IMR-90 (cell line): ENCODE measurements around the gene NFATC1. TPM values are rescaled to one million over a fixed set of nuclear protein-coding genes. Genes with fewer than 3 reads are reported as not detected.

Experiments used
- ATAC-seq: fragments of 200-7000 bp; cut with Tn5 transposase; 2 replicates; pipeline ENCODE4 v1.9.1; 2020; ENCODE audit warnings: low read depth, mild to moderate bottlenecking, moderate library complexity
- BruUV-seq: library from RNA; stranded (reverse); fragments of 400-500 nt; replicated peaks from 2 replicates; lab custom pipeline; 2021; lab: Mats Ljungman, UMichigan
- CTCF ChIA-PET: fragments of 300-600 bp; formaldehyde crosslinking; extraction: SDS; loops from one replicate; lab custom pipeline; 2021; ENCODE audit warnings: antibody characterized with exemption; lab: Yijun Ruan, JAX
- POLR2A ChIA-PET: fragments of 300-600 bp; sonication (Branson Sonifier 250); formaldehyde crosslinking; loops from one replicate; lab custom pipeline; 2022; ENCODE audit warnings: antibody characterized with exemption; ENCODE audit not compliant: unreplicated experiment; lab: Charles Lee
- DNase-seq: peaks from one replicate; pipeline ENCODE4 v3.0.0; 2013
- H2AFZ ChIP-seq: replicated peaks from 2 replicates; pipeline ENCODE3; 2013; ENCODE audit warnings: low read length, mild to moderate bottlenecking; ENCODE audit not compliant: poor library complexity
- H2AK5ac ChIP-seq: 2 replicates; pipeline ENCODE4 v1.6.1; 2013; ENCODE audit warnings: low read depth, low read length, inconsistent platforms
- H2AK9ac ChIP-seq: replicated peaks from 2 replicates; pipeline ENCODE3; 2013; ENCODE audit warnings: mild to moderate bottlenecking, low read depth, low read length, moderate library complexity; ENCODE audit not compliant: poor library complexity
- H2BK120ac ChIP-seq: 2 replicates; pipeline ENCODE4 v1.6.1; 2013; ENCODE audit warnings: low read depth, low read length, inconsistent platforms
- H2BK15ac ChIP-seq: 3 replicates; pipeline ENCODE4 v1.6.1; 2013; ENCODE audit warnings: low read depth, low read length, inconsistent platforms
- H2BK20ac ChIP-seq: 2 replicates; pipeline ENCODE4 v1.6.1; 2013; ENCODE audit warnings: low read depth, mild to moderate bottlenecking, inconsistent platforms, low read length, moderate library complexity
- H2BK5ac ChIP-seq: 2 replicates; pipeline ENCODE4 v1.6.1; 2013; ENCODE audit warnings: mild to moderate bottlenecking, low read depth, low read length, inconsistent platforms; ENCODE audit not compliant: poor library complexity, severe bottlenecking
- H3K14ac ChIP-seq: replicated peaks from 2 replicates; pipeline ENCODE4 v1.6.1; 2013; ENCODE audit warnings: low read depth, low read length, inconsistent platforms
- H3K18ac ChIP-seq: 2 replicates; pipeline ENCODE4 v1.6.1; 2013; ENCODE audit warnings: low read depth, low read length, control low read depth
- H3K23ac ChIP-seq: 2 replicates; pipeline ENCODE4 v1.6.1; 2013; ENCODE audit warnings: low read depth, low read length, inconsistent platforms
- H3K27ac ChIP-seq: 2 replicates; pipeline ENCODE4 v1.5.1; 2013; ENCODE audit warnings: mild to moderate bottlenecking, control low read depth, low read length; ENCODE audit not compliant: insufficient read depth
- H3K27me3 ChIP-seq: 2 replicates; pipeline ENCODE4 v1.6.1; 2013; ENCODE audit warnings: low read length; ENCODE audit not compliant: control insufficient read depth, insufficient read depth
- H3K36me3 ChIP-seq: 2 replicates; pipeline ENCODE4 v1.6.1; 2013; ENCODE audit warnings: low read length, mixed read lengths; ENCODE audit not compliant: control insufficient read depth, insufficient read depth
- H3K4ac ChIP-seq: 2 replicates; pipeline ENCODE4 v1.6.1; 2013; ENCODE audit warnings: low read depth, low read length, inconsistent platforms
- H3K4me1 ChIP-seq: 2 replicates; pipeline ENCODE4 v1.6.1; 2013; ENCODE audit warnings: low read length, mixed read lengths; ENCODE audit not compliant: control insufficient read depth, insufficient read depth
- H3K4me2 ChIP-seq: 2 replicates; pipeline ENCODE4 v1.6.1; 2013; ENCODE audit warnings: low read depth, mild to moderate bottlenecking, control low read depth, low read length, moderate library complexity
- H3K4me3 ChIP-seq: 2 replicates; pipeline ENCODE4 v1.5.1; 2013; ENCODE audit warnings: low read depth, mild to moderate bottlenecking, control low read depth, low read length, moderate library complexity; ENCODE audit not compliant: insufficient read depth
- H3K56ac ChIP-seq: 2 replicates; pipeline ENCODE4 v1.6.1; 2013; ENCODE audit warnings: low read length, inconsistent platforms; ENCODE audit not compliant: insufficient read depth; ENCODE audit errors: extremely low read depth
- H3K79me1 ChIP-seq, 2 experiments: 2 replicates each; pipeline ENCODE4 v1.6.1; 2013; ENCODE audit warnings: low read length in 2 of 2, inconsistent platforms in 1 of 2, low read depth in 1 of 2
- H3K9ac ChIP-seq: 2 replicates; pipeline ENCODE4 v1.6.1; 2013; ENCODE audit warnings: low read depth, low read length, control low read depth
- H3K9me1 ChIP-seq: 2 replicates; pipeline ENCODE4 v1.6.1; 2013; ENCODE audit warnings: low read length, inconsistent platforms; ENCODE audit not compliant: insufficient read depth
- H3K9me3 ChIP-seq: 2 replicates; pipeline ENCODE4 v1.6.1; 2013; ENCODE audit warnings: low read length; ENCODE audit not compliant: control insufficient read depth, insufficient read depth
- H4K20me1 ChIP-seq: 2 replicates; pipeline ENCODE4 v1.6.1; 2013; ENCODE audit warnings: low read length, inconsistent platforms; ENCODE audit not compliant: insufficient read depth
- H4K5ac ChIP-seq: 2 replicates; pipeline ENCODE4 v1.6.1; 2013; ENCODE audit warnings: mild to moderate bottlenecking, low read depth, low read length, control low read depth
- H4K8ac ChIP-seq, 2 experiments: 2 replicates each; pipeline ENCODE4 v1.6.1; 2013; ENCODE audit warnings: low read depth in 2 of 2, low read length in 2 of 2, control low read depth in 1 of 2, inconsistent platforms in 1 of 2
- H4K91ac ChIP-seq: 2 replicates; pipeline ENCODE4 v1.6.1; 2013; ENCODE audit warnings: low read depth, low read length, inconsistent platforms; ENCODE audit not compliant: insufficient read depth
- BHLHE40 ChIP-seq: fragments of 150-350 bp; IDR thresholded peaks from 2 replicates; pipeline ENCODE4 v1.6.1; 2016; ENCODE audit warnings: mild to moderate bottlenecking, low read depth, low read length
- CEBPB ChIP-seq: IDR thresholded peaks from 2 replicates; pipeline ENCODE4 v1.6.1; 2012; ENCODE audit warnings: low read depth, low read length, improper control_type of control experiment
- CHD1 ChIP-seq: IDR thresholded peaks from 2 replicates; pipeline ENCODE4 v1.6.1; 2012; ENCODE audit warnings: low read depth, low read length, improper control_type of control experiment
- FOS ChIP-seq: fragments of 150-350 bp; IDR thresholded peaks from 2 replicates; pipeline ENCODE4 v1.6.1; 2016; ENCODE audit warnings: low read depth, low read length
- MAFK ChIP-seq: IDR thresholded peaks from 2 replicates; pipeline ENCODE4 v1.6.1; 2012; ENCODE audit warnings: low read depth, low read length, improper control_type of control experiment
- MAZ ChIP-seq: IDR thresholded peaks from 2 replicates; pipeline ENCODE4 v1.6.1; 2012; ENCODE audit warnings: low read depth, mild to moderate bottlenecking, low read length, improper control_type of control experiment, moderate library complexity, borderline replicate concordance
- MXI1 ChIP-seq: IDR thresholded peaks from 2 replicates; pipeline ENCODE4 v1.6.1; 2012; ENCODE audit warnings: low read depth, mild to moderate bottlenecking, low read length, moderate library complexity, borderline replicate concordance
- NFE2L2 ChIP-seq: fragments of 150-350 bp; IDR thresholded peaks from 2 replicates; pipeline ENCODE4 v1.6.1; 2016; ENCODE audit warnings: low read depth, mild to moderate bottlenecking, low read length
- POLR2A ChIP-seq: IDR thresholded peaks from 2 replicates; pipeline ENCODE4 v1.6.1; 2012; ENCODE audit warnings: mild to moderate bottlenecking, low read depth, low read length
- RAD21 ChIP-seq: IDR thresholded peaks from 2 replicates; pipeline ENCODE4 v1.6.1; 2012; ENCODE audit warnings: low read length, improper control_type of control experiment
- RCOR1 ChIP-seq: IDR thresholded peaks from 2 replicates; pipeline ENCODE4 v1.6.1; 2012; ENCODE audit warnings: mild to moderate bottlenecking, low read length, improper control_type of control experiment; ENCODE audit not compliant: insufficient replicate concordance
- RFX5 ChIP-seq: IDR thresholded peaks from 2 replicates; pipeline ENCODE4 v1.8.0; 2012; ENCODE audit warnings: low read depth, mild to moderate bottlenecking, low read length, moderate library complexity
- SMC3 ChIP-seq: fragments of 150-350 bp; IDR thresholded peaks from 2 replicates; pipeline ENCODE4 v1.6.1; 2016; ENCODE audit warnings: low read depth, mild to moderate bottlenecking, antibody characterized with exemption, low read length, moderate library complexity
- WGBS, 2 experiments: methylation state at CpG; one replicate each; pipeline versions ENCODE4 v1.1.5 to v1.1.7; 2013; ENCODE audit warnings: missing lambda C conversion rate in 2 of 2; ENCODE audit not compliant: insufficient read length in 1 of 2; ENCODE audit errors: extremely low coverage in 2 of 2; 5-methylcytosine and 5-hydroxymethylcytosine counted together
- dilution Hi-C: fragments of 300-500 bp; cut with HindIII; formaldehyde crosslinking; loops from one replicate; pipeline ENCODE4 v1.14.3; 2018; ENCODE audit warnings: low sequenced_read_pairs; ENCODE audit not compliant: unreplicated experiment
- in situ Hi-C: fragments of 300-500 bp; cut with MboI; formaldehyde crosslinking; loops from 3 replicates; pipeline ENCODE4 v1.14.3; 2019; ENCODE audit warnings: low sequenced_read_pairs, inconsistent platforms, mixed read lengths
- intact Hi-C: fragments of 100-400 bp; cut with micrococcal nuclease; formaldehyde crosslinking; loops from 2 replicates; pipeline ENCODE4 v1.10.0; 2022
- polyA plus RNA-seq, 3 experiments: library from polyadenylated mRNA; depleted of rRNA; stranded (reverse); fragments of >200 nt; gene quantifications; 2 replicates each; pipeline ENCODE4 v1.2.3, GENCODE V29; 2012; ENCODE audit warnings: low replicate concordance in 1 of 3
- total RNA-seq: library from RNA; depleted of rRNA; stranded (reverse); fragments of >200 nt; gene quantifications from 2 replicates; pipeline ENCODE4 v1.2.3, GENCODE V29; 2012
- TF ChIP-seq, protein P1 (sequence below): fragments of 150-350 bp; IDR thresholded peaks from 2 replicates; pipeline ENCODE4 v1.6.1; 2017; ENCODE audit warnings: mild to moderate bottlenecking, antibody characterized with exemption, low read length, low read depth
- TF ChIP-seq, protein P2 (sequence below): conservative IDR thresholded peaks from 2 replicates; pipeline ENCODE4 v1.5.1; 2012; ENCODE audit warnings: mild to moderate bottlenecking, low read depth, low read length, improper control_type of control experiment
- TF ChIP-seq, protein P3 (sequence below): fragments of 150-350 bp; IDR thresholded peaks from 2 replicates; pipeline ENCODE4 v1.6.1; 2016; ENCODE audit warnings: low read depth, mild to moderate bottlenecking, low read length, moderate library complexity, borderline replicate concordance

The NFATC1 gene
- total and polyA plus RNA-seq, 2 of the 4 experiments (the other 2 are of a cell fraction): 0.36 to 1.8 TPM

DNA sequence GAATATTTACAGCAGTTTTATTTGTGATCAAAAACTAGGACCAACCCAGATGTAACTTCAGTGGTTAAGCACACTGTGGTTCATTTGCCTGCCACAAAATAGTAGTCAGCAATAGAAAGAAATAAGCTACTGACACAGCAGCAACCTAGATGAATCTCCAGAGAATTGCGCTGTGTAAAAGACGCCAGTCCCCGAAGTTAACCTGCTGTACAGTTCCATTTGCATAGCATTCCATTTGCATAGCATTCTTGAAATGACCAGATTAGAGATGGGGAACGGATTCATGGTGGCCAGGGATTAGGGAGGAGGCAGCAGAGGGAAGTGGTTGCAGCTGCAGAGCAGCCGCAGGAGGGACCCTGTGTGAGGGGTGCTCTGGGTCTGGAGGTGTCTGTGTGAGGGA is 39.3 kb upstream of the NFATC1 start:
- Histone ChIP-seq H3K79me1 (no peaks in the 10 kb centered on the region), H3K9ac (no peak overlapping the region), H3K27ac (no peak overlapping the region), H3K9me1 (0 out of 2 replicates have a peak, but pooled peaks cover 5% of the 10 kb centered on the region), H2BK15ac (no peak overlapping the region), H2BK5ac (no peak overlapping the region), H2AK9ac (peak overlapping the region; percentile 78), H2BK120ac (no peak overlapping the region), H3K9me3 (no peaks in the 10 kb centered on the region), H4K8ac (no peak overlapping the region), H4K91ac (no peak overlapping the region), H3K23ac (no peak overlapping the region), H4K20me1 (no peaks in the 10 kb centered on the region), H3K4me3 (no peak overlapping the region), H3K14ac (no peak overlapping the region), H3K27me3 (no peaks in the 10 kb centered on the region), H3K4me2 (no peak overlapping the region), H3K4me1 (peaks cover 4% of the 10 kb centered on the region), H3K56ac (no peak overlapping the region), H3K18ac (no peak overlapping the region), H2AK5ac (no peak overlapping the region), H3K36me3 (peaks cover 7% of the 10 kb centered on the region), H2BK20ac (no peak overlapping the region), H2AFZ (no peak overlapping the region), H4K5ac (no peak overlapping the region), H3K4ac (no peak overlapping the region)
- WGBS, 2 experiments: no CpG with 5 or more reads among the region's 5 CpGs
- no peak for ATAC-seq
- POLR2A ChIA-PET: no interaction called here
- dilution Hi-C loops: no loop called here
- no peak for DNase-seq
- TF ChIP-seq SMC3 (no peak), MXI1 (no peak), CEBPB (no peak), RFX5 (no peak), CHD1 (no peak), RCOR1 (no peak), MAZ (no peak), POLR2A (no peak), MAFK (no peak), RAD21 (no peak), BHLHE40 (no peak), NFE2L2 (no peak), FOS (no peak)
- TF ChIP-seq, protein P1, sequence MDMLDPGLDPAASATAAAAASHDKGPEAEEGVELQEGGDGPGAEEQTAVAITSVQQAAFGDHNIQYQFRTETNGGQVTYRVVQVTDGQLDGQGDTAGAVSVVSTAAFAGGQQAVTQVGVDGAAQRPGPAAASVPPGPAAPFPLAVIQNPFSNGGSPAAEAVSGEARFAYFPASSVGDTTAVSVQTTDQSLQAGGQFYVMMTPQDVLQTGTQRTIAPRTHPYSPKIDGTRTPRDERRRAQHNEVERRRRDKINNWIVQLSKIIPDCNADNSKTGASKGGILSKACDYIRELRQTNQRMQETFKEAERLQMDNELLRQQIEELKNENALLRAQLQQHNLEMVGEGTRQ: no peak
- TF ChIP-seq, protein P2, sequence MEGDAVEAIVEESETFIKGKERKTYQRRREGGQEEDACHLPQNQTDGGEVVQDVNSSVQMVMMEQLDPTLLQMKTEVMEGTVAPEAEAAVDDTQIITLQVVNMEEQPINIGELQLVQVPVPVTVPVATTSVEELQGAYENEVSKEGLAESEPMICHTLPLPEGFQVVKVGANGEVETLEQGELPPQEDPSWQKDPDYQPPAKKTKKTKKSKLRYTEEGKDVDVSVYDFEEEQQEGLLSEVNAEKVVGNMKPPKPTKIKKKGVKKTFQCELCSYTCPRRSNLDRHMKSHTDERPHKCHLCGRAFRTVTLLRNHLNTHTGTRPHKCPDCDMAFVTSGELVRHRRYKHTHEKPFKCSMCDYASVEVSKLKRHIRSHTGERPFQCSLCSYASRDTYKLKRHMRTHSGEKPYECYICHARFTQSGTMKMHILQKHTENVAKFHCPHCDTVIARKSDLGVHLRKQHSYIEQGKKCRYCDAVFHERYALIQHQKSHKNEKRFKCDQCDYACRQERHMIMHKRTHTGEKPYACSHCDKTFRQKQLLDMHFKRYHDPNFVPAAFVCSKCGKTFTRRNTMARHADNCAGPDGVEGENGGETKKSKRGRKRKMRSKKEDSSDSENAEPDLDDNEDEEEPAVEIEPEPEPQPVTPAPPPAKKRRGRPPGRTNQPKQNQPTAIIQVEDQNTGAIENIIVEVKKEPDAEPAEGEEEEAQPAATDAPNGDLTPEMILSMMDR: no peak
- TF ChIP-seq, protein P3, sequence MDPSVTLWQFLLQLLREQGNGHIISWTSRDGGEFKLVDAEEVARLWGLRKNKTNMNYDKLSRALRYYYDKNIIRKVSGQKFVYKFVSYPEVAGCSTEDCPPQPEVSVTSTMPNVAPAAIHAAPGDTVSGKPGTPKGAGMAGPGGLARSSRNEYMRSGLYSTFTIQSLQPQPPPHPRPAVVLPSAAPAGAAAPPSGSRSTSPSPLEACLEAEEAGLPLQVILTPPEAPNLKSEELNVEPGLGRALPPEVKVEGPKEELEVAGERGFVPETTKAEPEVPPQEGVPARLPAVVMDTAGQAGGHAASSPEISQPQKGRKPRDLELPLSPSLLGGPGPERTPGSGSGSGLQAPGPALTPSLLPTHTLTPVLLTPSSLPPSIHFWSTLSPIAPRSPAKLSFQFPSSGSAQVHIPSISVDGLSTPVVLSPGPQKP: no peak
- CTCF ChIA-PET: no interaction called here
- BruUV-seq: no TSS peak
- intact Hi-C loops: no loop called here
- in situ Hi-C loops: no loop called here
